Upper lobe of left lung (tissue), 6 donors: Measurements from ENCODE around the gene SLC22A16. TPM values are rescaled to one million over a fixed set of nuclear protein-coding genes. Genes with fewer than 3 reads are reported as not detected.

Experiments used
- ATAC-seq, 2 donors: fragments of 200-7000 bp; cut with Tn5 transposase; one replicate each; pipeline ENCODE4 v1.9.1; 2022; ENCODE audit warnings: mild to moderate bottlenecking in 2 of 2, moderate library complexity in 2 of 2; ENCODE audit not compliant: low FRiP score in 2 of 2
- DNase-seq, 2 donors: peaks; one replicate each; pipeline ENCODE4 v3.0.0-alpha.2; 2019 to 2020
- H3K27ac ChIP-seq, 4 donors: fragments of 200-600 bp; sonication (generic); one replicate each; pipeline ENCODE4 v1.5.1; 2016 to 2019
- H3K27me3 ChIP-seq, 4 donors: fragments of 200-600 bp; sonication (generic); one replicate each; pipeline ENCODE4 v1.5.1; 2017 to 2019
- H3K36me3 ChIP-seq, 4 donors: fragments of 200-600 bp; sonication (generic); one replicate each; pipeline ENCODE4 v1.5.1; 2016 to 2019
- H3K4me1 ChIP-seq, 4 donors: fragments of 200-600 bp; sonication (generic); one replicate each; pipeline ENCODE4 v1.5.1; 2018 to 2019
- H3K4me3 ChIP-seq, 4 donors: fragments of 200-600 bp; sonication (generic); one replicate each; pipeline ENCODE4 v1.5.1; 2017 to 2019; ENCODE audit warnings: mild to moderate bottlenecking in 2 of 4, moderate library complexity in 1 of 4
- H3K9me3 ChIP-seq, 4 donors: fragments of 200-600 bp; sonication (generic); one replicate each; pipeline ENCODE4 v1.5.1; 2018 to 2019
- CTCF ChIP-seq, 6 experiments: fragments of 450-650 bp in 4 of 6; fragments of 200-600 bp in 2 of 6; sonication (generic) in 2 of 6; IDR thresholded peaks; one replicate each; pipeline ENCODE4 v1.5.1; 2016 to 2019; ENCODE audit warnings: antibody characterized with exemption in 6 of 6
- EP300 ChIP-seq, 4 donors: sonication (generic); formaldehyde crosslinking; IDR thresholded peaks; one replicate each; pipeline ENCODE4 v1.5.1; 2017; ENCODE audit warnings: antibody characterized with exemption in 4 of 4, control low read depth in 2 of 4
- POLR2A ChIP-seq, 4 donors: fragments of 450-650 bp; IDR thresholded peaks; one replicate each; pipeline ENCODE4 v1.5.1; 2016 to 2017; ENCODE audit warnings: antibody characterized with exemption in 4 of 4, mild to moderate bottlenecking in 2 of 4
- POLR2AphosphoS5 ChIP-seq, 2 donors: sonication (generic); formaldehyde crosslinking; IDR thresholded peaks; one replicate each; pipeline ENCODE4 v1.5.1; 2017; ENCODE audit warnings: antibody characterized with exemption in 2 of 2
- WGBS, 2 donors: methylation state at CpG; one replicate each; pipeline ENCODE4 v1.1.5; 2017 to 2018; 5-methylcytosine and 5-hydroxymethylcytosine counted together
- total RNA-seq, 6 donors: library from RNA; depleted of rRNA in 4 of 6; stranded (reverse); fragments of >200 nt in 4 of 6; gene quantifications; one replicate each; pipeline versions ENCODE4 v1.1.0 to v1.2.1, GENCODE V29; 2016 to 2021
- donor health status: DM: no; HTN: no; CAD: no; lungs with moderate emphysema.
- donor health status: DM: no; HTN: yes; CAD: no; lungs with severe emphysema.

SLC22A16 gene
- total RNA-seq, 6 donors from 2014 or later = 0.20 to 1.7 (median 0.59) TPM; not detected in 2

GRCh38 chr6:110401585-110402176 is 74.7 kb downstream of the SLC22A16 start:
- TF ChIP-seq CTCF (IDR thresholded peaks at IDR 0.05) (no peak), POLR2A (IDR thresholded peaks at IDR 0.05) (no peak), POLR2AphosphoS5 (IDR thresholded peaks at IDR 0.05) (no peak), EP300 (IDR thresholded peaks at IDR 0.05) (no peak)
- Histone ChIP-seq H3K4me3 (no peak overlapping the region), H3K4me1 (peaks cover 0 to 7% (median 5%) of the 10 kb centered on the region in 4 donors), H3K9me3 (no peaks in the 10 kb centered on the region), H3K27ac (no peak overlapping the region), H3K36me3 (no peaks in the 10 kb centered on the region), H3K27me3 (no peaks in the 10 kb centered on the region)
- 86% methylated on average over 4 of the region's 4 CpGs for WGBS, 2 donors
- DNase-seq = no peak
- no peak for ATAC-seq

- no peaks in the 10 kb centered on the region for H3K27me3 ChIP-seq
- no peaks in the 10 kb centered on the region for H3K9me3 ChIP-seq
- peak overlapping the region in 1 of 4 donors; percentile 39 for H3K27ac ChIP-seq
- peaks cover 0 to 7% (median 5%) of the 10 kb centered on the region in 4 donors for H3K4me1 ChIP-seq
- 77% methylated on average over 7 to 18 of the region's 18 CpGs for WGBS, 2 donors
- peak in 1 of 2 donors; percentile 80 for DNase-seq
- ATAC-seq = peak in 1 of 2 donors; percentile 7
- TF ChIP-seq POLR2AphosphoS5 (IDR thresholded peaks at IDR 0.05) (no peak), CTCF (IDR thresholded peaks at IDR 0.05) (no peak), EP300 (IDR thresholded peaks at IDR 0.05) (no peak), POLR2A (IDR thresholded peaks at IDR 0.05) (no peak)
- no peaks in the 10 kb centered on the region for H3K36me3 ChIP-seq
- peak overlapping the region in 3 of 4 donors; percentile 25 to 50 (median 43) for H3K4me3 ChIP-seq
These were observed 76.2 kb downstream of the SLC22A16 start for GRCh38 chr6:110400208-110400607.

GRCh38 chr6:110399219-110400071 is 77.0 kb downstream of the SLC22A16 start:
- 56 to 64% methylated on average over 12 to 22 of the region's 43 CpGs for WGBS, 2 donors
- peak; percentile 62 to 64 for ATAC-seq
- H3K27ac ChIP-seq = peak overlapping the region in 1 of 4 donors; percentile 39

GRCh38 chr6:110398778-110399177 is 77.6 kb downstream of the SLC22A16 start:
- DNase-seq (no peak), ATAC-seq (no peak)
- TF ChIP-seq POLR2A (IDR thresholded peaks at IDR 0.05) (no peak), EP300 (IDR thresholded peaks at IDR 0.05) (no peak), POLR2AphosphoS5 (IDR thresholded peaks at IDR 0.05) (no peak), CTCF (IDR thresholded peaks at IDR 0.05) (no peak)
- H3K27me3 ChIP-seq = no peaks in the 10 kb centered on the region
- peaks cover 0 to 7% (median 5%) of the 10 kb centered on the region in 4 donors for H3K4me1 ChIP-seq
- no peaks in the 10 kb centered on the region for H3K36me3 ChIP-seq
- no peak overlapping the region for H3K4me3 ChIP-seq
- 75 to 84% methylated on average over 4 of the region's 4 CpGs for WGBS, 2 donors
- no peak overlapping the region for H3K27ac ChIP-seq
- no peaks in the 10 kb centered on the region for H3K9me3 ChIP-seq

More at GRCh38 chr6:110399219-110400071, 77.0 kb downstream of the SLC22A16 start:
- H3K9me3 ChIP-seq = no peaks in the 10 kb centered on the region
- peaks cover 0 to 7% (median 5%) of the 10 kb centered on the region in 4 donors for H3K4me1 ChIP-seq
- no peaks in the 10 kb centered on the region for H3K27me3 ChIP-seq
- TF ChIP-seq CTCF (IDR thresholded peaks at IDR 0.05) = no peak
- TF ChIP-seq EP300 (IDR thresholded peaks at IDR 0.05) = no peak
- no peak for TF ChIP-seq POLR2AphosphoS5 (IDR thresholded peaks at IDR 0.05)
- no peak for TF ChIP-seq POLR2A (IDR thresholded peaks at IDR 0.05)
- DNase-seq = peak in 1 of 2 donors; percentile 84
- no peaks in the 10 kb centered on the region for H3K36me3 ChIP-seq
- peak overlapping the region in 3 of 4 donors; percentile 25 to 50 (median 43) for H3K4me3 ChIP-seq
